Ovary (tissue), 9 donors: Measurements from ENCODE around the gene CYB561. TPM values are rescaled to one million over a fixed set of nuclear protein-coding genes. Genes with fewer than 3 reads are reported as not detected.

Experiments used
- DNase-seq, 5 donors: peaks; one replicate each; pipeline ENCODE4 v3.0.0-alpha.2; 2019 to 2020
- H3K27ac ChIP-seq, 2 donors: fragments of 200-600 bp; one replicate each; pipeline versions ENCODE4 v1.5.1 to v1.8.0; 2019 to 2022
- H3K27me3 ChIP-seq: fragments of 200-600 bp; one replicate; pipeline ENCODE4 v1.8.0; 2022
- H3K36me3 ChIP-seq: fragments of 200-600 bp; sonication (generic); one replicate; pipeline ENCODE4 v1.5.1; 2019
- H3K4me1 ChIP-seq: one replicate; pipeline ENCODE4 v1.8.1; 2013; ENCODE audit warnings: mild to moderate bottlenecking, moderate library complexity; ENCODE audit not compliant: insufficient read depth
- H3K4me3 ChIP-seq: fragments of 200-600 bp; sonication (generic); one replicate; pipeline ENCODE4 v1.5.1; 2017
- H3K9me3 ChIP-seq, 2 donors: fragments of 200-600 bp in 1 of 2; sonication (generic) in 1 of 2; one replicate each; pipeline versions ENCODE4 v1.5.1 to v1.8.1; 2013 to 2019; ENCODE audit warnings: mild to moderate bottlenecking in 1 of 2, moderate library complexity in 1 of 2
- CTCF ChIP-seq, 3 donors: fragments of 450-650 bp in 2 of 3; fragments of 200-600 bp in 1 of 3; IDR thresholded peaks; one replicate each; pipeline versions ENCODE4 v1.5.1 to v1.8.0; 2016 to 2022; ENCODE audit warnings: antibody characterized with exemption in 3 of 3, mild to moderate bottlenecking in 1 of 3
- EP300 ChIP-seq: sonication (generic); formaldehyde crosslinking; IDR thresholded peaks from one replicate; pipeline ENCODE4 v1.6.1; 2017; ENCODE audit warnings: antibody characterized with exemption
- POLR2A ChIP-seq: fragments of 450-650 bp; IDR thresholded peaks from one replicate; pipeline ENCODE4 v1.6.1; 2017; ENCODE audit warnings: antibody characterized with exemption, mild to moderate bottlenecking, moderate library complexity
- WGBS, 3 donors: extraction: QIAGEN DNeasy Blood & Tissue Kit in 1 of 3; methylation state at CpG; one replicate each; pipeline versions ENCODE4 v1.1.5 to v1.1.7; 2013 to 2017; 5-methylcytosine and 5-hydroxymethylcytosine counted together
- intact Hi-C, 4 donors: fragments of 100-400 bp; cut with DNase I; formaldehyde crosslinking; loops; one replicate each; pipeline versions ENCODE4 v1.11.0 to v1.15.1; 2022 to 2023
- polyA plus RNA-seq, 2 donors: library from polyadenylated mRNA; stranded (reverse); fragments of 200-250 nt in 1 of 2; fragments of 350-450 nt in 1 of 2; fragmentation: Illumina TruSeq in 1 of 2; extraction: RNeasy Lipid Tissue Mini Kit (QIAGEN cat#74804) in 1 of 2; gene quantifications; one replicate each; pipeline ENCODE4 v1.2.3, GENCODE V29; 2013 to 2014
- total RNA-seq, 7 donors: library from RNA; depleted of rRNA in 2 of 7; stranded (reverse); fragments of >200 nt in 2 of 7; fragmentation: NEBNext Ultra II Directional in 3 of 7; extraction: Animal tissue kit (Norgen Biotek cat#: 25700) in 3 of 7; gene quantifications; one replicate each; pipeline versions ENCODE4 v1.1.0 to v1.2.4, GENCODE V29; 2016 to 2023
- donor health status: DM: no; HTN: no; CAD: no; lungs with moderate emphysema.
- donor health status: DM: no; HTN: no; CAD: no.
- donor health status: Bipolar disorder and iron deficiency.
- donor health status: DM: yes; HTN: yes; CAD: no.
- donor health status: DM: no; HTN: no; CAD: no.
- donor health status: DM: yes; HTN: yes; CAD: no.

Gene CYB561
- total and polyA plus RNA-seq, 9 donors: 8.6 to 43.8 (median 15.3) TPM

GRCh38 chr17:63479495-63480184, 33.5 kb upstream of the CYB561 start:
- intact Hi-C loops: loop anchor here in 1 of 4 donors (5.0 kb wide), 1 partner anchor 42 kb away; no protein-coding TSS in a partner anchor
- Histone ChIP-seq H3K36me3 (no peaks in the 10 kb centered on the region), H3K27me3 (no peaks in the 10 kb centered on the region), H3K4me3 (no peak overlapping the region), H3K27ac (no peak overlapping the region), H3K9me3 (no peaks in the 10 kb centered on the region), H3K4me1 (peaks cover 14% of the 10 kb centered on the region)
- no peak for DNase-seq
- 81 to 85% (median 83%) methylated on average over 17 of the region's 17 CpGs for WGBS, 3 donors
- TF ChIP-seq EP300 (no peak), CTCF (IDR thresholded peaks at IDR 0.05) (no peak), POLR2A (no peak)

- Histone ChIP-seq H3K27ac (no peak overlapping the region), H3K36me3 (no peaks in the 10 kb centered on the region), H3K4me1 (peaks cover 16% of the 10 kb centered on the region), H3K27me3 (no peaks in the 10 kb centered on the region), H3K9me3 (no peaks in the 10 kb centered on the region), H3K4me3 (no peak overlapping the region)
- intact Hi-C loops: loop anchor here in 1 of 4 donors (5.0 kb wide), 1 partner anchor 42 kb away; no protein-coding TSS in a partner anchor
- 41 to 45% (median 41%) methylated on average over 16 of the region's 16 CpGs for WGBS, 3 donors
- TF ChIP-seq POLR2A (no peak), CTCF (IDR thresholded peaks at IDR 0.05) (peak in 2 of 3 donors; percentile 40 to 46)
- DNase-seq: peak; percentile 60 to 75 (median 68)
Measured at GRCh38 chr17:63478814-63479494, 32.8 kb upstream of the CYB561 start.

- Histone ChIP-seq H3K27me3 (no peaks in the 10 kb centered on the region), H3K36me3 (no peaks in the 10 kb centered on the region), H3K9me3 (no peaks in the 10 kb centered on the region), H3K4me1 (peaks cover 16% of the 10 kb centered on the region), H3K4me3 (peak overlapping the region; percentile 29), H3K27ac (no peak overlapping the region)
- intact Hi-C loops: loop anchor here in 1 of 4 donors (5.0 kb wide), 1 partner anchor 40 kb away; no protein-coding TSS in a partner anchor
- TF ChIP-seq CTCF (IDR thresholded peaks at IDR 0.05) (no peak), EP300 (no peak), POLR2A (no peak)
- DNase-seq: no peak
- 5 to 7% (median 6%) methylated on average over 35 to 44 of the region's 44 CpGs for WGBS, 3 donors
Measured at GRCh38 chr17:63477480-63478440, 31.7 kb upstream of the CYB561 start.
